Fibroblast of skin of back (primary cell): ENCODE results near the gene PUS10.
"Not testable (repeated sequence)": the region's sequence is repeated elsewhere in the genome, so short reads cannot be mapped to it uniquely, and the experiment has no call there.

Source experiments
- DNase-seq: peaks from one replicate; pipeline ENCODE4 v3.0.0-alpha.2; 2013

PUS10 gene

GRCh38 chr2:60926741-60927552, 91.1 kb downstream of the PUS10 start:
- DNase-seq, result peak; percentile 74

- peak; percentile 49 for DNase-seq
These were observed 91.9 kb downstream of the PUS10 start for GRCh38 chr2:60925994-60926740.

- DNase-seq, result no peak
These were observed 110.7 kb downstream of the PUS10 start for GRCh38 chr2:60907329-60907728.

- no peak for DNase-seq
These were observed 111.7 kb downstream of the PUS10 start for GRCh38 chr2:60906395-60906794.

GRCh38 chr2:60905867-60906266, 112.2 kb downstream of the PUS10 start:
- not testable (repeated sequence) for DNase-seq

- DNase-seq, result not testable (repeated sequence)
These were observed 116.8 kb downstream of the PUS10 start for GRCh38 chr2:60901296-60901695.

- DNase-seq, result no peak
These were observed 118.2 kb downstream of the PUS10 start for GRCh38 chr2:60899892-60900249.

- no peak for DNase-seq
These were observed 118.7 kb downstream of the PUS10 start for GRCh38 chr2:60899230-60899891.

- DNase-seq, result no peak
These were observed 119.5 kb downstream of the PUS10 start for GRCh38 chr2:60898567-60898966.
